LoVo (cell line): ENCODE data around the gene PBX3.

Experiments
- DNase-seq: peaks from one replicate; pipeline ENCODE4 v3.0.0-alpha.2; 2016; ENCODE audit warnings: low spot score

The PBX3 gene

DNA sequence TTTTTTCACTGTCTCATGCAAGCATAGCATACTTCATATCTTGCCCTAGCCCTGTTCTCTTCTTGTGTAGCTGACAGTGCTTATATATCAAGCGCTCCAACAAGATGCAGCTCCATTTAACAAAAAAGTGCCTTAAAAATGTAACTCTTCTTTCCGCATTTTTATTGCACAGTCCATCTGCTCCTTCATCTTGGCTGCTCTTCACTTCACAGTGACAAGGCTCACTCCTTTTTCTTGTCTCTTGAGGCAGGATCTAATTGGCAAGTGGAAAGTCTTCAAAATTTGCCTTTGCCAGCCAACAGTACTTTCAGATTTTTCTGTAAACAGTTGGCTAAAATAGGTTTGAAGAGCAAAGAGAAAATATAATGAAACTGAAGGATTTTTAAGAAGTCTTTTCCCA lies 161.8 kb downstream of the PBX3 start:
- no peak for DNase-seq

DNA sequence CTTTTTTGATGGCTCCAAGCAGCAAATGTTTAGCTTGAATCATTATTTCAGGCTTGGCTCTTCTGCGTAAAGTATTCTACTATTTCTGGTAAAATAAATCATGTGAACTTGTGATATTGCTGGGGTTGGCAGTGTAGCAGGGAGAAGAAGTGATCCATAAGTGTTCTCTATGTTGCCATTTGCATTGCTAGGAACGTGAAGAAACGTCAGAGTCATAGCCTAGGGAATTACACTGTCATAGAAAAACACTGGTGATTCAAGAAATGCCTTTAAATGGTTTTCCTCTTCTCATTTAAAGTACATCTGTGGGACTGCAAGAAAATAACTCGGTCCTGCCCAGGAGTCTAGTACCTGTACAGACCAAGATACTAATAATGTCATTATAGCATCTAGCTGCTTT lies 162.3 kb downstream of the PBX3 start:
- no peak for DNase-seq

DNA sequence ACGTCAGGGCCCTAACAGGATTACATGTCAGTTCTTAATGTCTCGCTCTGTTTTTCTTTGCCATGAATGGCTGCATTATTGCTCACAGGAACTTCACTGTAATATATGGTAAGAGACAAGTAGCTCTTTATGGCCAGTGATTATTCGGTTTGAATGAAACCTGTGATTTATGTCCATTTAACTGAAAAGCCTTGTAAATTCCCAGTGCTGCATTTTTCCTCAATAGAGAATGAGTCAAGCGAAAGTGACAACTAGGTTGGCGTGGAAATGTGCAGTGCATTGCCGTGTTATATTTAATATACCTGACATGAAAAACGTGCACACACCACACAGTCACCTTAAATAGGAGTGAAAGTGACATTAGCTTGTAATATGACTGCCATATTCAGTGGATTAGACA lies 163.1 kb downstream of the PBX3 start:
- DNase-seq = no peak

DNA sequence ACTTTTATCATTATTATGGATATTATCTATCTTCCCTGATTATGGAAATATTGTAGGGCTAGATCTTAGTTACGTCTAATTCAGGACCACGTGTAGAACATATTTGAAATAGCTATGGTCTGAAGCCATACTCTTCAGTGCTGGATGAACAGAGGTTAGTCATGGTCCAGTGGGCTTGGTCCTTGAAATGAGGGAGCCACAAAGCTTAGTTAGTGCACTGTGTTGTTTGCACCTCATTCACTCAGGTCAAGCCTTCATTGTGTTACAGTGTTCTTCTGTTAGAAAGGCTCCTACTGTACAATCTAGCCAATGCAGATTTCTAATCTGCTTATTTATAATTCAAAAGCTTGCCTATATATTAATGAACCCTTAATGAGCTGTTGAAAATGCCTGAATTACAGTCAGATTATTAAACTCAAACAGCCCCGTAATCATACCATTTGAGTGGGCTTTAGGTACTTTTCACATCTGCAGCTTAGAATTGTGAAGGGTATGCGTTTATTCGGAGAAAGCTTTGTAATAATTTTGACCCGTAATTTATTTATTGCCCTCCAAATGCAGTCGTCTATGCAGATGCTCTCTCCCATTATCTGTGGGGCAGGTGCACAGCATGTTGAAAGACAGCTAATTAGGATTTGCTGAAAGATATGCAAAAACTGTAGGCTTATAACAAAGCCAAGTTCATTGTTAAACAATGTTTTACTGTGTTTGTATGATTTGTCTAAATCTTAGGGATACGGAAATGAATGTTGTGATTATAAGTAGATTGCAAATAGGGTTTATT lies 164.9 kb downstream of the PBX3 start:
- no peak for DNase-seq

DNA sequence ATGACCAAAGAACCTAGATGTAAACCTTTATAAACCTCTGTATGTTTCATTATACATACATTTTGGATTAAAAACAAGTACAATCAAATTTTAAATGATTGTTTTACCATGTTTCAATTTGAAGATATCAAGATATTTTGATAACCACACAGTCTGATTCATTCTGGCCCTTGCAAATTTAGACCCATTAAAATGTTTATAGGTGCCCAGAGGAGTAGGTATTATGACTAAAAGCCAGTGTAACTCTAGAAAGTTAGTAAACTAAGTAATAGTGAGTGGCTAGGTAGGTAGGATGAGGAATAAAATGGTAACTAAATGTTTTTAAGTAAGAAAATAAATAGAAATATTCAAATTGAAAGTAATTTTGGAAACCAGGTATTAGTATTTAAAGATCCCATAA lies 165.5 kb downstream of the PBX3 start:
- no peak for DNase-seq

DNA sequence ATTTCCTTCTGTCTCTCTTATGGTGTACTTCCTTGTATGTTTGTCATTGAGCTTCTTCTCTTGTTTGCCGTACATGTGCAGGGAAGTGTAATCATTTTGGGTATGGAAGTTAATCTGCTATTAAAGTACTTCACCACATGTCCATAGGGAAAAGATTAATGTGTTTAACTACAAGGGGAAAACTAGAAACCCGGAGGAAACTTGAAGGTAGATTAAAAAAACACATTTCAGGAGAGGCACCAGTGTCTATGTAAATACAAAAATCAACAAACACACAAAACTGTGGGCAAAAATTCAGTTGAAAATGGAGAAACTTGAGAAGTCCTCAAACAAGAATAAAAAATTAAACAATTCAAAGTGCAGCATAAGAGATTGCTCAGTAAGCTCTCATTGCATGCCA lies 166.4 kb downstream of the PBX3 start:
- no peak for DNase-seq

DNA sequence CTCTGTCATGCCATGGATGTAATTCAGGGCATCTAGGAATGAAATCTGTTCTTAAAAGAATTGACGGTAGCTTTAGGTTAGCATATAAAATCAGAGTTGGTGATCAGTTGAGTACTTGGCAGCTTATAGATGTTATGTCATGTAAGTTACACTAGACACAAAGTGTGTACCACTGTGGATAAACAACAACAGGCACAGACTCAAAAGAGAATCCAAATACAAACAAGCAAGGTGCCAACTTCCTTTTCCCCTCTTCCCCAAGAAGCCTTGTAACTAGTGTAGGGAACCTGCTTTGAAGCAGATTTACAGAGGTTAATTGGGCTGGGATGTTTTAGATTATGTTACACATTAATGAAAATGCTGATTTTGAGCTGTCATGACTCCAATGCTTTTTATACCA lies 167.2 kb downstream of the PBX3 start:
- DNase-seq = no peak

DNA sequence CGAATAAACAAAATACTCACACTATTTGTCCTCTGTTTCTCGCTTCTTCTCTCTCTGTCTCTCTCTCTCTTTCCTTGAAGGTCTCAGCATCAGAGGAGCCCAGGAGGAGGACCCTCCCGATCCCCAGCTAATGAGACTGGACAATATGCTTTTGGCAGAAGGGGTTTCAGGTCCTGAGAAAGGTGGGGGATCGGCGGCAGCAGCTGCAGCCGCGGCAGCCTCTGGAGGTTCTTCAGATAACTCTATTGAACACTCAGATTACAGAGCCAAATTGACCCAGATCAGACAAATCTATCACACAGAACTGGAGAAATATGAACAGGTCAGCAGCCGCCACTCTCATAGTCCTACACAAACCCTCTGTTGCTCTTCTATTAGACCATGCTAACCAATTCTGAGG lies 168.4 kb downstream of the PBX3 start:
- DNase-seq = no peak

DNA sequence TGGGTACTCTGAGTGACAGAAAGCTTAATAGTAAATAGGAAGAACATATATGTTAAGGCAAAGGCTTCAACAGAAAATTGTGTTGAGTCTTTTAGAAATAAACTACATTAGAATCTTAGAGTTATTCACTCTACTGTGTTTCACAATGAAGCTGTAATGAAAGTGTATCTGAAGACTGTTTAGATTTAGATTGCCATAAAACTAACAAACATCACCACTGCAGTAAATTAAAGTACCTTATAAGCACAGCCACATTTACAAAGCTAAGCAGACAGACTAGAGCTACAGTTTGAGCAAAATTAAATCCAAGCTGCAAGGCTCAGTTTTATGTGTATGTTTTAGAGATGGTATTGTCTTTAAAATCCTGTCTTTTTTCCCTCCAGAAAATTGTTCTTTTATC lies 172.4 kb downstream of the PBX3 start:
- no peak for DNase-seq

DNA sequence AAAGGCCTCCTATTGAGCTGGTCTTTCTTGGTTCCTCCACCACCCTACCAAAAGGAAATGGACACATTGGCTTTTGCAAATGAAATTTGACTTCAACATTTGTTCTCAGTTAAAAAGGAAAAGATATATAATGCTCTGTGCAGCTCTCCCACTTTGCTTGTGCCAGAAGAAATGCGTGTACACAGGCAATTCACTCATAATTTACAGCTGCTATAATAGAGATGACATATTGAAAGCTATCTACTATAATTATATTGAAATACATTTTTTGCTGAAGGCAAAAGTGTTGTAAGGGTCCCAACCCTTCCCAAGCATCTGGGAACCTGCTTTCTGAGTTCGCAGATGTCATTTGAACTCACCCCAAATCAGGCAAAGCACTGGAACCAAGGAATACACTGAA lies 173.2 kb downstream of the PBX3 start:
- DNase-seq = no peak

DNA sequence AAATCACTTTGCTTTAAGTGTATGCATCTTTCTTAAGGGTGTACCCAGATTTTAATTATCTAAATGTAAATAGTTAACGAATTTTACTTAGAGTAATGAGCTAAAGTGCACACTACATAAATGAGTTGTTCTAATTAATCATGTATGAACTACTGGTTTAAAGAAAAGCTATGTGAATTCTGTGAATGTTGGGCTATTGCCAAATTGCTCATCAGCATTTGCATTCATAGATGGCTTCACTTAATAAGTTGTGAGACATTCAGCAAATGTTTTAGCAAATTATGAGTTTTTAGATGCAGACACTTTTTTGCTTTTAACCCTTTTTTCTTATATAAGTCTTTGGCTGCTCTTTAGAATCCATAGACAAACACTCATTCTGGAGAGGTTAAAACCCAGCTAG lies 175.7 kb downstream of the PBX3 start:
- no peak for DNase-seq

DNA sequence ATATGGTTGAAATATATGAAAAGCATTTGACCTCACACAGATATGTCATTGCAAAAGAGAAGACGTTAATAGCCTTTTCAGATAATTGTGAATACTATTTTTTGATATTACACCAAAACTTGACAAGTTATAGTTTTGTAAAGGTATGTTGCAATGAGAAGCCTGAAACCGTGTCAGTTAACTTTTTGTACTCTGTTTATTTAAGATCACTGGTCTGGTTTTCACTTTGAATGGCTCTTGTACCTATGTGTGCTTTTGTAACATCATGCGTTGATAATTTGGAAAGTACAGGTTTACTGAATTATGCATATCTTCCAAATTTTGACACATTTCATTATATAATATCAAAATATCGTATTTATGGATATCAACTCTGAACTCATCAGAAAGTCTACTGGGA lies 177.2 kb downstream of the PBX3 start:
- no peak for DNase-seq

DNA sequence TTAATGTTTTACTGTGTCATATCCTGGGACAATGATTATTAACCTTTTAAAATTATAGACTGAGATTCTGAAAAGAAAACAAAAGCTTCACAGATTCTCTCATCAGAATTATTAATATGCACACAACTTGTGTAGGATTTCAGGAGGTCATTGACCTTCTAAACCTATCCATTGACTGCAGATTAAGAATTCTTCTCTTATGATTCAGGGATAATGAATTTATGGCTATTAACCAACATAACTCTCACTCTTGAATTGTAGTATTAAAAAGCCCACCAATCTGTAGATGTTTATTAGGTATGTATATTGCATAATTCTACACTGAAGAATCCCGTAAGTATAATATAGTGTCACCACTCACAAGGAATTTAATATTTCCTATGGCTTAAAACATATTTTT lies 179.8 kb downstream of the PBX3 start:
- DNase-seq = no peak

DNA sequence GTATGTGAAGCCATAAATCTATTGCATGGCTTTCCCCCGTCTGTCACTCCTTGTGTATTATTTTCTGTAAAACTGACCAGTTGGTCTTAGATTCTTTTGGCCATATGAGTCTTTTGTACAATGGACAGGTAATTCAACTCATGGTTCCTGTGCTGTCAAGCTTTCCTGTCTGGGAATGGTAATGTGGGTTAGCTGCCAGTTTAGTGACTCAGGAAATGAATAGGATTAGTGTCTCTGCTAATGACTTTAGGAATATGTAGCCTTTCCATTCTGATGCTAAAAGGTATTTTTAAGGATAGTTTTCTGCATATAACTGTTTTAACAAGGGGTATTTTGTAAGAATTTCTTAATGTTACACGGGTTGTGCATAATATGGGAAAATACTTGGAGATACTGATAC lies 182.7 kb downstream of the PBX3 start:
- no peak for DNase-seq

DNA sequence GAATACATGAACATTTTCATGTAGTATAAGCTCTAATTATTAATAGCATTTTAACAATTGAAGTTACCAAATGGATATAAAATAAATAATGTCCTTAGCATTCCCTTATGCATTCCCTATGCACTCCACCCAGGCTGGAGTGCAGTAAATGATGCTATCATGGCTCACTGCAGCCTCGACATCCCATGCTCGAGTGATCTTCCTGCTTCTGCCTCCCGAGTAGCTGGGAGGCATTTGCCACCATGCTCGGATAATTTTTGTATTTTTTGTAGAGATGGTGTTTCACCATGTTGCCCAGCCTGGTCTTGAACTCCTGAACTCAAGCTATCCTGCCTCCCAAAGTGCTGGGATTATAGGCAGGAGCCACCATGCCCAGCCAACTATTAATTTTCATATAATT lies 184.0 kb downstream of the PBX3 start:
- no peak for DNase-seq

DNA sequence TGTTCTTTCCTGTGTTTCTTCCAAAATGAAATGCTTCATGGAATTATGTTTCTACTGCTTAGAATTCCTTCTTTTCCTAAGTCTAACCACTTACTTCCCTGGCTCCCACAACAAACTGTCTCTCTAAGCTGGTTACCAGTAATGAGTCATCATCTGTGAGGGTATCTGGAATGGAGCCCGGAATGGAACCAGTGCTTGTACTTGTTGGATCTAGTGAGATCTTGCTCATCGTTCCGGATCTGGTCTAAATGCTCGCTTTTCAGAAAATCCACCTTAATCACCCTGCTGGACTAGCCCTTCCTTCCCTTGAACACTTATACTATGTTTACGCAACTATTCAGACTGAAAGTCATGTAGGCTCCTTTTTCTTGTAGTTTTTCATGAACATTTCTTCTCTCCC lies 184.8 kb downstream of the PBX3 start:
- peak; percentile 41 for DNase-seq

DNA sequence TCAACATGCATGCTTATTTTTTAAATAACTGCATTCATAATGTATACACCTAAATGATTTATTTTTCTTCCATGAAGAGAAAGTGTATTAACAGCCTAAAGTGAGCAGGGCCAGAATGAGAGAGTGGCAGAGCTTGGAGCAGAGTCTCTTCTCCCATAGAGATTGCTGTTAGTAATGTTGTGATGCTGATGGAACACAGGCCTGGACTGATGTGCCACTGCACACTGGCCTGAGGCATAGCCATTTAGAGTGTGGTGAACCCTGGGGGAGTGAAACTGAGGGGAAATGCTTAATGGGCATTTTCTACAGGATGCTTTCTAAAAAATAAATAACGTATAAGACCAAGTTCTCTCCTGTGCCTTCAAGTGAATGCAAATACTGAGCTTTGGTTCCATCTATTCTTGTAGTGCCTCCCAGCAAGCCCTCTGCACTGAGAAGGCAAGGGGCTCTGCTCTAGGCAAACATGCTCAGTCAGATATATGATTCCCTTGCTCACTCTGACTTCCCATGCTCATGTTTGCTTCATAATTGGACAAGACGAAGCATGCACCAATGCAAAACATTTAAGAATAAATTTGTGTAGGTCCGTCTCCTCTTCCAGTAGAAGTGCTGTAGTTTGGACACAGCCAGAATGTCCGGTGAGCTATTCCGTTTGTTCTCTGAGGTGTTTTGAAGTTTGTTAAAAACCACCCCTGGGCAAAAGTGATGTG lies 185.7 kb downstream of the PBX3 start:
- no peak for DNase-seq

DNA sequence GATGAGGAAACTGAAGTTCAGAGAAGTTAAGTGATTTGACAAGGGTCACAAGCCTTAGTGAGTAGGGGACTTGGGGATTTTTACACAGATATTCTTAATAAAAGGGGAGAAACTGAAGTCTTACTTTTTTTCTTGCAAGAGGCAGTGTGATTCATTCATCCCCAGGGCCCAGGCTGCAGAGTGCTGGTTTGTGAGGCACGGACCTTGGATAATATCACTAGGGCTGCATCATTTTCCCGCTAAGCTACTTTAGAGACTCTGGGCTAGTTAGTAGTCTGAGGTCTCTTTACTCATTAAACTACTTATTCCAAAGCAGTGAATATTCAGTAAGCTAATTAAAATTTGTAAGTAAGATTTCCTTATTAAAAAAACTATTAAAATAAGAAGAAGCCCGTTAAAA lies 195.0 kb downstream of the PBX3 start:
- DNase-seq = no peak

DNA sequence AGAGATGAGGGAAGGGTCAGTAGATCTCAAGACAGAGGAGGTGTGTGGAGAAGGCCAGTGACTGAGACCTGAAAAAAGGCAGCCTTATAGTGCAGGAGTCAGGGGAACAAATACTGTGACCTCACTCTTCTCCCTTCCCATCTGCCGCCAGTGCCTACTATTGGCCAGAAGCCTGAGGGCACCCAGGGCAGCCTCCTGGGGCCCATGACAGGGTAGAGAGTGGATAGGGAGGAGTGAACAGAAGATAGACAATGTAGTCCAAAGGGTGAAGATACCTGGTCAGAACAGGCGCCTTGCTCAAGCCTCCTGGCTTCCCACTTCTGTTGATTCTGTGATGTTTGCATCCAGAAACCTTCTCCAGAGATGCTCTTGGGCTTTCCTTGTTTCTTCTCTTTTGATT lies 196.7 kb downstream of the PBX3 start:
- DNase-seq = no peak

DNA sequence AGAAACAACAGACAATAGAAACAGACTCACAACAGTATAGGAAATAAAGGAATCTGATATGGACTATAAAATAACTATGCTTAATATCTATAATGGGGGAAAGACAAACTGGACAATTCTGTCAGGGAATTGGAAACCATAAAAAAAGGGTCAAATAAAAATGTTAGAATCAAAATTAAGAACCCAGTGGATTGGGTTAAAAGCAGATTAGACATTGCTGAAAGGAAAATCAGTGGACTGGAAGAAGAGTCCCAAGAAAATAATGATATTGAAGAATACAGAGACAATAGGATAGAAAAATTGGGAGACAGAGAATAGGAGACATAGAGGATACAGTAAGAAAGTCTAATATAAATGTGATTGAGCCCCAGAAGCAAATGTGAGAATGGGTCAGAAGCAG lies 199.2 kb downstream of the PBX3 start:
- DNase-seq = no peak

DNA sequence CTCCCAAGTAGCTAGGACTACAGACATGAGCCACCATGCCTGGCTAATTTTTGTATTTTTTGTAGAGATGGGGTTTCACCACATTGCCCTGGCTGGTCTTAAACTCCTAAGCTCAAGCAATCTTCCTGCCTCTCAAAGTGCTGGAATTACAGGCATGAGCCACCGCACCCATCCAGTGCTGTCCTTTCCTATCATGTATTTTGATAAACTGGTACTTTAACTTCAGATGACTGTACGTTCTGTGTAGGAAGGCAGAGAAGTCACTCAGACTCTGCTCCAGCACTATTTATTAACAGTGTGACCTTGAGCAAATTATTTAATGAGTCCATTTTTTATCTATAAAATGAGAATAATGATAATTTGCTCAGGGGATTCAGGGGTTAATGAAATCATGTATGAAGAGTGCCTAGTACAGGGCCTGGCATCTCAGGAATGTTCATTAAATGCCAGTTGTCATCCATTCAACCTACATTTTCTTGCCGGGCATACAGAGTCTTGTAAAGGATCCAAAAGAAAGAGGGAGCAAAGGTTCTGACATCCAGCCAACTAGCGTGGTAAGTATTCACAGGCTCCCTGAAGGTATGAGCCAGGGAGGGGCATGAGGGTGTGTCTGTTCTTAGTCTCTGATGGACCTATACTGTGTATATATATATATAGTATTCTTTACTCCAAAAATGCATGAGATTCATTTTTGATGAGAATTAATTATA lies 201.9 kb downstream of the PBX3 start:
- peak; percentile 14 for DNase-seq

DNA sequence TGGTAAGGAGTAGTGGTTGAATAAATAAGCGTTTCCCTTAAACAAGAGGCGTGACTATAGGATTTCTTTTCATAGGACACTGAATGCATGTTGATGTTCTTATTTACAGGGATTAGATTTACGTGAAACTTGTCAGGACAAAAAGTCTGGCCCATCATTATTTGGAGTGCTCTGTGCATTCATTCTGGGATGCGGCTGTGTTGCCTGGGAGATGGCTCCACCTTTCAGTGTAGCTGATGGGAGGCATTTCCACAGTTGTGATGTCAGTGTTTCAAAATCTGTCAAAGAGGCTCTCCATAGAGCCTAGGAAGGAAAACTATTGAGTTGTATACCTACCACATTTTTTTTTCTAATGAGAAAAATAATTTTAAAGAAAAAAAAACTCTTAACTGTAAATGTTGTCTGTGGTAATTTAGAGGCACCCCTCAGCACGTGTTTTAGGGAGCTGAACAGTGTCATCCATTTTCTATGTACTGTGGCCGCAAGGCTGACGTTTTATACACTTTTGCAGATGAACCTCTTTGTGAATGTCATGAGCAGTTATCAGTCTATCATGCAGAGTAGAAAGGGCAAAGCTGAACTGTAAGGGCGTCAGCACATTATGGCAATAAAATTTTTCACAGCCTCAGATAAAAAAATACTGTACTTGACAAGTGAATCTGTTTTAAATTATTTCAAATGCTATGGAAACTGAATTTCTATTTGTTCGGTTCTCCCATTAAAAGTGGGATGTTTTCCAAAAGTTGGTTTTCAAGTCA lies 202.7 kb downstream of the PBX3 start:
- no peak for DNase-seq
